Activated CD4-positive, alpha-beta T cell treated with anti-CD3 and anti-CD28 coated beads, Interleukin-2, amount 50 U/mL, for 1 hour (primary cell): Measurements from ENCODE around the gene CELA1.
"Not testable (repeated sequence)": the region's sequence is repeated elsewhere in the genome, so short reads cannot be mapped to it uniquely, and the experiment has no call there.

Experiments used
- DNase-seq: peaks from one replicate; pipeline ENCODE4 v3.0.0-alpha.2; 2020

The CELA1 gene

DNA sequence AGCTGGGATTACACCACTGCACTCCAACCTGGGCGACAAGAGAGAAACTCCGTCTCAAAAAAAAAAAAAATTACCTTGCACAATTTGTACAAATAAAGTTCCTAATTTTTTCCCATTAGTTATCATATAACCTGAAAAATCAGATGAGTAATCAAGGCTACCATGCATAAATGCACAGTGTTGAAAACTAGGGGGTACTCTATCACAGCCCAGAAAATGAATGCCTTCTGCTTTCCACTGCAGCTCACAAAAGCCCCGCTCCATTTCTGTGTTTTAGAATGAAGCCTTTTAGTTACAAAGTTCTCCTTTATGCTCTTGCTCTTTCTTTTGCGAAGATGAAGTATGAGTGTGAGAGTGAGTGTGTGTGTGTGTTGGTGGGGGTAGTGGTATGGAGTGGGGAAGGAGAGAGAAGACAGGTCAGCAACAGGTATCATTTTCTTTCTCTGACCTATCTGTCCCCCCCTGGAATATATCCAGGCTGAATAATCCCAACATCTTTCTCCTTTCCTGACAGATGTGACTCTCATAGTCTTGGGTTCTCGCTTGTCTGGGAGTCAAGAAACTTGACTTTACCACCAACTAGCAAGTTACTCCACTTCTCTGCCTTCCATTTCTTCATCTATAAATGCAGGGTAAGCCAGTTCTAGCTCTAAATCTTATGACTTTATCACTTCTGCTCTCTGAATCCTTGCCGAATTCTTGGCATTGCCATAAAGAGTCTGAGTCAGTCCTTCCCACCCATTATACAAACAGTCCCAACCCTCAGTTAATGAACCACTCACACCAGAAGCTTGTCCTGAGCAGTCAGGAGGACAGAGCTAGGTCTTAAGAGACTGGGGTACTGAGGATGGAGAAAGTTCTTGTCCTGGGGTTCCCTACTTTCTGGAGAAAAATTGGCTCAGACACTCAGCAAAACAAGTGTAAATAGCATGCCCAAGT is 38.6 kb downstream of the CELA1 start:
- no peak for DNase-seq

DNA sequence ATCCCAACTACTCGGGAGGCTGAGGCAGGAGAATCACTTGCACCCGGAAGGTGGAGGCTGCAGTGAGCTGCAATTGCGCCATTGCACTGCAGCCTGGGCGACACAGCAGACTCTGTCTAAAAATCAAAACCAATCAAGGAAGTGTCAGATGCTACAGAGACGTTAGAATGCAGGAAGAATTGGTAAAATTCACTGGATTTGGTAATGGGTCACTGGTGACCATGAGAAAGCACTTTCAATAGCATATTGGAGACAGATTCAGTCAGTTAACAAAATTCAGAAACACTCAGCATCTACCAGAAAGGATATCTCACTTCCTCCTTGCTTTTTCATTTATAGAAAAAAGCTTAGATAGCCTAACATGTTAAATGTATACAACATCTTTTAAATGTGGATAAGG is 40.0 kb downstream of the CELA1 start:
- DNase-seq = no peak

DNA sequence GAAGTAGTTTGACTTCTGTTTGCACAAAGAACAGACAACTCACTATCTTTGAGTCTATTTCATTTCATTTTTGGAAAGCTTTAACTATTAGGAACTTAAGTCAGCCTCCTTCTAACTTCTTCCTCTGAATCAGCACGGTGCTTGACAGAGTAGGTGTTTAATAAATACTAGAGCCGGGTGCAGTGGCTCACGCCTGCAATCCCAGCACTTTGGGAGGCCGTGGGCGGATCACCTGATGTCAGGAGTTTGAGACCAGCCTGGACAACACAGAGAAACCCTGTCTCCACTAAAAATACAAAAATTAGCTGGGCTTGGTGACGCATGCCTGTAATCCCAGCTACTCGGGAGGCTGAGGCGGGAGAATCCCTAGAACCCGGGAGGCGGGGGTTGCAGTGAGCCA is 45.7 kb downstream of the CELA1 start:
- DNase-seq = not testable (repeated sequence)

DNA sequence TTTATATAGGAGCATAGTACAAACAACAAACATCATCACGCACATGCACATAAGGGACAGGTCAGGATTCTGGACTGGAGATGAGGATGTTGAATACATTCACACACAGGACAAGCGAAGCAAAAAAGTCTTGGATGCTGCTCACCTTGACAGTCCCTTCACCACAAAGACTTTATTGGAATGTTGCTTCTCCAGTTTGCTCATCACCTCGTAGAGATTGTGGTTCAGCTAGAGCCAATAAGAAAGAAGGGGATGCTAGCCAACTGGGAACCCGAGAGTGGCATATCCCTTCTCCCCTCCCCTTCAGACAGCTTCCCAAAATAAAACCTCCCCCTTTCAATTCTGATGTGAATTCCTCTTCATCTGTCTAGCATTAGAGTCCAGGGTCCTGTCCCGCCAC is 50.8 kb downstream of the CELA1 start:
- DNase-seq = no peak

DNA sequence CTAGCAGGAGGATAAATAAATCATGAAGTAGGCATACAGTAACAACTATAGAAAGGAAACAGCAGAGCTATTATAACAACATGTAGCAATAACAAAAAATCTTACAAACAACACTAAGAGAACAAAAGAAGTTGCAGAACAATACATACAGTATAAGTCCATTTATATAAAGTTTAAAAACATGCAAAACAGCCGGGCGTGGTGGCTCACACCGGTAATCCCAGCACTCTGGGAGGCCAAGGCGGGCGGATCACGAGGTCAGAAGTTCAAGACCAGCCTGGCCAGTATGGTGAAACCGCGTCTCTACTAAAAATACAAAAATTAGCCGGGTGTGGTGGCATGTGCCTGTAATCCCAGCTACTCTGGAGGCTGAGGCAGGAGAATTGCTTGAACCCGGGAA is 52.4 kb downstream of the CELA1 start:
- DNase-seq = not testable (repeated sequence)

DNA sequence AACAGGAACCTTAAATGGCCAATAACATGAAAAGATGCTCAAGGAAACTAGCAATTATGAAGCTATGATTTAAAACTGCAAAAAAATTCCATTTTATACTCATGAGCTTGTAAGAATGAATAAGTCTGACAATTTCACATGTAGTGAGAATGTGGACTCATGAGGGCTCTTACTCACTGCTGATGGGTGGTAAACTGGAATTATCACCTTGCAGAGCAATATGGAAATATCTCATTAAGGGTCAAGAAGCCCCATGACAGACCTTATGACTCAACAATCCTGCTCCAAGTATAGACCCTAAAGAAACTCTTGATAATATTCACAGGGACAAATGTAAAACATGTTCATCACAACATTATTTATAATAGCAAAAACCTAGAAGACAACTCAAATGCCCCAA is 52.8 kb downstream of the CELA1 start:
- no peak for DNase-seq

DNA sequence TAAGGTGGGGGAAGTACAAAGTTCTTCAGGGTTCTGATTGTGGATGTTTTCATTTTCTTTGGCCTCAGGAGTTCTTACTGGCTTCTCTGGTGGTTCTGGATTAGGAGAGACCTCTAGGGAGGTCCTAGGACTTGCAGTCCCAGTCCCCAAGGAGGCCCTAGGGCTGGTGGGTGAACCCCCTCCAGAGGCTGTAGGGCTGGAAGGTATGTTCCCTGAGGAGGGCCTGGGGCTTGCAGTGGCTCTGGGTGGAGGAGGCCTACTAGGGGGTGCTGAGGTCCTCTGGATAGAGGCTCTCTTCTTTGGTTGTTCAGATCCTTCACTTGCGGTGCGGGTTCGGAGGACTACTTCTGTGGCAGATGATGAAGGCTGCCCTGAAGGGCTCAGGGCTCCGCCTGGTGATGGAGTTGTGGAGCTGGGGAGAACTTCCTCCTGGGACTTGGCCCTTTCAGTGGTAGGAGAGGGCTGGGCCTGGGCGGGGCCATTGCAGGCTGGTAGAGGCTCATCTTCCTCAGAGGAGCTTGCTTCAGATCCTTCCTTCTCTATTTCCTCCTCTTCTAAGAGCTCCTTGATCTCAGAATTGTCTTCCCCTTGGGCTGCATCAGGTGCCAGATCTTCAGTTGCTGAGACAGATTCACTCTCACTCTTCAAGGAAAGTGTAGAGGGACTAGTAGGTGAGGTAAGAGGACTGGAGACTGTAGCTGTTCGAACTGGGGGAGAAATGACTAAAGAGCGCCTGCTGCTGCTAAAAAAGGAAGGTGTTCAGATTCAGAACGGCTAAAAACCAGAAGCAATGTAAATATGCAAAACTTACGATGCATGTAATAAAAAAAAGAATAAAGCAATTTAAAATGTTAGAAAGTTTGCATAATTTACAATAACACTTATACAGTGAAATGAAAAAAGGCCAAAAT is 54.6 kb downstream of the CELA1 start:
- not testable (repeated sequence) for DNase-seq

DNA sequence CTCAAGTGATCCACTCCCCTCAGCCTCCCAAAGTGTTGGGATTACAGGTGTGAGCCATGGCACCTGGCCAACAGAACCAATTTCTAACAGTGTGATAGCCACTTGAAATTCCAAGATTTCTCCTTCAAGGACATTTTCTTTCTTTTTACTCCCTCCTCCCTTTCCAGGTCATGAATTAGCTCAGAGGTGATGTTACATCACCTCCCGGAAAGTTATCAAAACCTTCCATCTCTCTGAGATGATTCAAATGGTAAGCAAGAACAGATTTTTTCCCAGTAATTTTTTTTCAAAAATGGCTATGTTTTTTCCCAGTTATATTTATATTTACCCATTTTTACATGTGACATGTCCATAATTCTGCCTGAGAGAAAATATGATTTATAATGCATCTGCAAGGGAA is 60.6 kb downstream of the CELA1 start:
- DNase-seq = no peak

DNA sequence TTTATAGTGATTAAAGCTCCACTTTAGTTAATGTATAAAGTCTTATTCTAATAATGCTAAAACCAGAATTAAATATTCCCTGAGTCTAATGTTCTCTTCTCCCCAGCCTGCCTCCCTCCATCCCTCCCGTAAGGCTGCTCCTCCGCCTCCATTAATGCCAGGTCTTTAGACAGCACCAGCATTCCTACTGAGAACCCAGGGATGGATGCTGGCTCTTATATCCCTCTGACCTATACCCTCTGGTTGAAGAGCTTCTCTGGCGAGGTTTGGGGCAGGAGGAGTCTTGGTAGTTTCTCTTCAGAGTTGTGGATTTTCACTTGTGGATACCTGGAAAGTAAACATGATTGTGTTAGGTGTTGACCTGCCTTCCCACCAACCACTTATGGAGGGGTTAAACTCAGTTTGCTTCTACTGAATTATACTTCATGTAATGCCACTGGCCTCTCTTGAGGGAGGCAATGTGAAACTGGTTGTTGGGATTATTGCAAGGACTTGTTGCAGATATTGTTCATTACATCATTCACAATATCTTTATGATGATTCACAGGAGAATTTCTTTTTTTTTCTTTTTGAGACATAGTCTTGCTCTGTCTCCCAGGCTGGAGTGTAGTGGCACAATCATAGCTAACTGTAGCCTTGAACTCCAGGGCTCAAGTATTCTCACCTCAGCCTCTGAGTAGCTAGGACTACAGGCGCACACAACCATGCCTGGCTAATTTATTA is 65.1 kb downstream of the CELA1 start:
- no peak for DNase-seq
